H1 (cell line): ENCODE results near the gene SLC25A45. TPM values are rescaled to one million over a fixed set of nuclear protein-coding genes. Genes with fewer than 3 reads are reported as not detected.

Experiments
- CTCF ChIA-PET: fragments of 300-600 bp; sonication (Branson Sonifier 250); formaldehyde crosslinking; loops from one replicate; lab custom pipeline; 2021; ENCODE audit not compliant: partially characterized antibody; lab: Charles Lee
- POLR2A ChIA-PET: fragments of 300-600 bp; sonication (Branson Sonifier 250); formaldehyde crosslinking; loops from one replicate; lab custom pipeline; 2021; ENCODE audit warnings: inconsistent platforms; ENCODE audit not compliant: partially characterized antibody; lab: Charles Lee
- DNase-seq, 2 experiments: peaks; one replicate each; pipeline versions ENCODE4 v3.0.0 to v3.0.0-alpha.2; 2010 to 2022; ENCODE audit warnings: low spot score in 2 of 2, low read depth in 1 of 2, mixed read lengths in 1 of 2
- FAIRE-seq: peaks from 2 replicates; lab custom pipeline; 2011; peaks lifted over from hg19 to GRCh38; lab: Jason Lieb, UNC
- H2AFZ ChIP-seq: 2 replicates; pipeline ENCODE4 v1.8.1; 2012; ENCODE audit warnings: low read length, inconsistent platforms
- H2AK5ac ChIP-seq: 2 replicates; pipeline ENCODE4 v1.6.1; 2013; ENCODE audit warnings: low read depth, low read length
- H2BK120ac ChIP-seq: replicated peaks from 2 replicates; pipeline ENCODE3; 2013; ENCODE audit warnings: low read depth, low read length, inconsistent platforms
- H2BK12ac ChIP-seq: 2 replicates; pipeline ENCODE4 v1.6.1; 2013; ENCODE audit warnings: low read depth, low read length
- H2BK15ac ChIP-seq: 2 replicates; pipeline ENCODE4 v1.6.1; 2013; ENCODE audit warnings: low read length
- H2BK20ac ChIP-seq: 2 replicates; pipeline ENCODE4 v1.6.1; 2013; ENCODE audit warnings: low read length
- H2BK5ac ChIP-seq: 2 replicates; pipeline ENCODE4 v1.6.1; 2013; ENCODE audit warnings: low read depth, low read length
- H3K14ac ChIP-seq: 2 replicates; pipeline ENCODE4 v1.6.1; 2013; ENCODE audit warnings: inconsistent platforms; ENCODE audit not compliant: insufficient read length
- H3K18ac ChIP-seq: 2 replicates; pipeline ENCODE4 v1.6.1; 2013; ENCODE audit warnings: low read length; ENCODE audit errors: extremely low read depth
- H3K23ac ChIP-seq: 2 replicates; pipeline ENCODE4 v1.6.1; 2013; ENCODE audit warnings: inconsistent platforms; ENCODE audit not compliant: insufficient read length
- H3K23me2 ChIP-seq: 2 replicates; pipeline ENCODE4 v1.6.1; 2013; ENCODE audit warnings: low read depth, low read length
- H3K27ac ChIP-seq: 2 replicates; pipeline ENCODE4 v1.6.1; 2011; ENCODE audit warnings: low read depth, low read length, inconsistent platforms
- H3K27me3 ChIP-seq, 4 experiments: replicated peaks in 1 of 4; 1 replicate in 1 of 4; 2 replicates in 3 of 4; pipeline versions ENCODE4 v1.6.1 to v1.8.1; 2011 to 2013; ENCODE audit warnings: low read length in 3 of 4, mild to moderate bottlenecking in 3 of 4, inconsistent platforms in 2 of 4, mixed read lengths in 2 of 4, moderate library complexity in 1 of 4; ENCODE audit not compliant: control insufficient read depth in 3 of 4, insufficient read depth in 3 of 4; ENCODE audit errors: extremely low read depth in 1 of 4
- H3K36me3 ChIP-seq, 4 experiments: 2 replicates each; pipeline versions ENCODE4 v1.6.1 to v1.8.1; 2011 to 2013; ENCODE audit warnings: mild to moderate bottlenecking in 4 of 4, low read length in 3 of 4, moderate library complexity in 2 of 4, control low read depth in 1 of 4, inconsistent platforms in 1 of 4; ENCODE audit not compliant: insufficient read depth in 4 of 4, control insufficient read depth in 2 of 4
- H3K4ac ChIP-seq: replicated peaks from 2 replicates; pipeline ENCODE3; 2013; ENCODE audit warnings: low read length, low read depth, mixed read lengths, inconsistent platforms; ENCODE audit not compliant: insufficient read length
- H3K4me1 ChIP-seq, 4 experiments: replicated peaks in 1 of 4; 1 replicate in 1 of 4; 2 replicates in 3 of 4; pipeline versions ENCODE4 v1.6.1 to v1.8.1; 2011 to 2013; ENCODE audit warnings: low read length in 3 of 4, inconsistent platforms in 2 of 4, mixed read lengths in 1 of 4; ENCODE audit not compliant: insufficient read depth in 4 of 4, control insufficient read depth in 3 of 4
- H3K4me2 ChIP-seq, 2 experiments: 2 replicates each; pipeline versions ENCODE4 v1.6.1 to v1.8.1; 2011 to 2013; ENCODE audit warnings: low read depth in 2 of 2, low read length in 2 of 2, control low read depth in 1 of 2, inconsistent platforms in 1 of 2, mild to moderate bottlenecking in 1 of 2; ENCODE audit not compliant: insufficient read depth in 1 of 2
- H3K4me3 ChIP-seq, 4 experiments: fragments of 200-600, 300-600 bp in 1 of 4; sonication (generic), shearing (Covaris generic), sonication (Bioruptor Twin) in 1 of 4; 2 replicates each; pipeline versions ENCODE4 v1.5.1 to v1.8.1; 2011 to 2016; ENCODE audit warnings: low read length in 4 of 4, low read depth in 3 of 4, control low read depth in 2 of 4, inconsistent platforms in 2 of 4, mild to moderate bottlenecking in 2 of 4, mixed read lengths in 1 of 4, moderate library complexity in 1 of 4; ENCODE audit not compliant: insufficient read depth in 2 of 4; ENCODE audit errors: extremely low read depth in 1 of 4
- H3K56ac ChIP-seq: replicated peaks from 2 replicates; pipeline ENCODE3; 2013; ENCODE audit warnings: low read depth, mild to moderate bottlenecking, mixed read lengths, low read length, inconsistent platforms; ENCODE audit not compliant: insufficient read length
- H3K79me1 ChIP-seq: 2 replicates; pipeline ENCODE4 v1.6.1; 2013; ENCODE audit warnings: low read depth, low read length, control low read depth
- H3K79me2 ChIP-seq, 2 experiments: 2 replicates each; pipeline versions ENCODE4 v1.6.1 to v1.8.1; 2012 to 2013; ENCODE audit warnings: low read length in 2 of 2, mild to moderate bottlenecking in 2 of 2, inconsistent platforms in 1 of 2; ENCODE audit not compliant: insufficient read depth in 2 of 2, control insufficient read depth in 1 of 2
- H3K9ac ChIP-seq, 4 experiments: replicated peaks in 1 of 4; 1 replicate in 1 of 4; 2 replicates in 3 of 4; pipeline versions ENCODE4 v1.6.1 to v1.8.1; 2011 to 2013; ENCODE audit warnings: low read depth in 3 of 4, low read length in 3 of 4, control low read depth in 2 of 4, mild to moderate bottlenecking in 2 of 4, moderate library complexity in 2 of 4, inconsistent platforms in 1 of 4; ENCODE audit errors: extremely low read depth in 1 of 4
- H3K9me3 ChIP-seq, 2 experiments: 2 replicates each; pipeline versions ENCODE4 v1.6.1 to v1.8.1; 2012 to 2013; ENCODE audit warnings: mild to moderate bottlenecking in 2 of 2, moderate library complexity in 2 of 2, control low read depth in 1 of 2, inconsistent platforms in 1 of 2, low read depth in 1 of 2, low read length in 1 of 2, mixed read lengths in 1 of 2; ENCODE audit not compliant: insufficient read depth in 2 of 2
- H4K20me1 ChIP-seq, 2 experiments: replicated peaks in 1 of 2; 2 replicates each; pipeline versions ENCODE3 to v1.8.1; 2011 to 2013; ENCODE audit warnings: inconsistent platforms in 2 of 2, low read length in 2 of 2, mild to moderate bottlenecking in 1 of 2; ENCODE audit not compliant: insufficient read depth in 2 of 2, control insufficient read depth in 1 of 2
- H4K5ac ChIP-seq: 2 replicates; pipeline ENCODE4 v1.6.1; 2013; ENCODE audit warnings: low read length, low read depth, mixed read lengths, inconsistent platforms; ENCODE audit not compliant: insufficient read length
- H4K8ac ChIP-seq: 2 replicates; pipeline ENCODE4 v1.8.0; 2013; ENCODE audit warnings: mild to moderate bottlenecking, moderate library complexity, low read length, inconsistent platforms; ENCODE audit not compliant: insufficient read depth; ENCODE audit errors: extremely low read depth
- H4K91ac ChIP-seq: replicated peaks from 2 replicates; pipeline ENCODE3; 2013; ENCODE audit warnings: low read length, mixed read lengths, inconsistent platforms; ENCODE audit not compliant: insufficient read length
- ASH2L ChIP-seq: fragments of 200-600, 300-600 bp; sonication (generic); IDR thresholded peaks from one replicate; pipeline ENCODE4 v1.7.1; 2017; ENCODE audit warnings: low read length
- BACH1 ChIP-seq: IDR thresholded peaks from 2 replicates; pipeline ENCODE4 v1.6.1; 2012; ENCODE audit warnings: low read length, improper control_type of control experiment
- CHD1 ChIP-seq: IDR thresholded peaks from 2 replicates; pipeline ENCODE4 v1.6.1; 2012; ENCODE audit warnings: low read depth, low read length, improper control_type of control experiment
- HDAC2 ChIP-seq, 2 experiments: fragments of 300-600 bp in 1 of 2; sonication (generic) in 1 of 2; IDR thresholded peaks; 2 replicates each; pipeline ENCODE4 v1.6.1; 2011 to 2012; ENCODE audit warnings: low read depth in 2 of 2, low read length in 2 of 2, mild to moderate bottlenecking in 2 of 2, moderate library complexity in 2 of 2, borderline replicate concordance in 1 of 2, inconsistent platforms in 1 of 2
- HDAC6 ChIP-seq: IDR thresholded peaks from one replicate; pipeline ENCODE4 v1.7.1; 2012; ENCODE audit warnings: low read depth, mild to moderate bottlenecking, inconsistent platforms, low read length, moderate library complexity
- JUN ChIP-seq: IDR thresholded peaks from 2 replicates; pipeline ENCODE4 v1.6.1; 2011; ENCODE audit warnings: low read depth, mild to moderate bottlenecking, improper control_type of control experiment, low read length
- KDM4A ChIP-seq: IDR thresholded peaks from one replicate; pipeline ENCODE4 v1.7.1; 2012; ENCODE audit warnings: low read depth, mild to moderate bottlenecking, moderate library complexity, low read length, inconsistent platforms; ENCODE audit not compliant: severe bottlenecking
- NANOG ChIP-seq: IDR thresholded peaks from 2 replicates; pipeline ENCODE4 v1.6.1; 2011; ENCODE audit warnings: low read length, low read depth, mild to moderate bottlenecking, inconsistent platforms; ENCODE audit not compliant: insufficient read depth, poor library complexity, severe bottlenecking
- RFX5 ChIP-seq: IDR thresholded peaks from 2 replicates; pipeline ENCODE4 v1.6.1; 2011; ENCODE audit warnings: low read depth, low read length, improper control_type of control experiment, borderline replicate concordance
- ZNF274 ChIP-seq: IDR thresholded peaks from 2 replicates; pipeline ENCODE4 v1.7.0; 2012; ENCODE audit warnings: low read length, borderline replicate concordance; ENCODE audit errors: extremely low read depth
- whole genome bisulfite sequencing, 2 experiments: shearing (Covaris generic) in 1 of 2; methylation state at CpG; one replicate each; pipeline versions ENCODE4 v1.1.6 to v1.1.7; 2013 to 2015; ENCODE audit warnings: low lambda C conversion rate in 2 of 2, mixed read lengths in 2 of 2, inconsistent platforms in 1 of 2, low coverage in 1 of 2, missing lambda C conversion rate in 1 of 2; ENCODE audit not compliant: insufficient replicate concordance in 2 of 2, insufficient coverage in 1 of 2, insufficient read length in 1 of 2; ENCODE audit errors: extremely low coverage in 1 of 2, missing lambda C conversion rate in 1 of 2; 5-methylcytosine and 5-hydroxymethylcytosine counted together
- polyA plus RNA-seq, 7 experiments: library from polyadenylated mRNA; depleted of rRNA in 3 of 7; stranded (reverse) in 5 of 7; unstranded in 2 of 7; fragments of >200 nt in 5 of 7; fragments of 200-250 nt in 2 of 7; gene quantifications; 1 replicate in 5 of 7; 2 replicates in 1 of 7; 4 replicates in 1 of 7; pipeline versions ENCODE4 v1.2.1 to v1.2.3, GENCODE V29; 2011 to 2013; ENCODE audit warnings: missing spikeins in 2 of 7, mixed read lengths in 2 of 7
- total RNA-seq: library from RNA; stranded (reverse); fragmentation: NEBNext Ultra II Directional; extraction: Animal tissue kit (Norgen Biotek cat#: 25700); gene quantifications from 2 replicates; pipeline ENCODE4 v1.2.1, GENCODE V29; 2021
- TF ChIP-seq, protein P1 (sequence below): IDR thresholded peaks from 2 replicates; pipeline ENCODE4 v1.6.1; 2011; ENCODE audit warnings: low read depth, mild to moderate bottlenecking, low read length; ENCODE audit not compliant: insufficient read depth

Gene SLC25A45
- total and polyA plus RNA-seq, 2 of the 8 experiments (the other 6 are each of a cell fraction or from before 2014, with no cell fraction given), result 0.54 to 0.59 TPM

DNA sequence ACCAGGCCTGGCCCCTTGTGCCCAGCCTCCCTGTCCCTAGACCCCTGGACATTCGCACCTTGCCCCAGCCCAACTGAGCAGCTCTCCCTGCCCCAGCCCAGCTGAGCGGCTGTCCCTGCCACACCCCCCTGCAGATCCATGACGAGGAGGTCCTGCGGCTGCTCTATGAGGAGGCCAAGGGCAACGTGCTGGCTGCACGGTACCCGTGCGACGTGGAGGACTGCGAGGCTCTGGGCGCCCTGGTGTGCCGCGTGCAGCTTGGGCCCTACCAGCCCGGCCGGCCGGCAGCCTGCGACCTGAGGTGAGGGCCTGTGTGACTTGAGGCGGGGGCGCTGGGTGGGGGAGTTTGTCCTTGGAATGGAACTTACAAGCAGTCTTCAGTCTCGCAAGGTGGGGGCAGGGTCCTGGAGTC, 11.7 kb upstream of the SLC25A45 start:
- peaks cover 0 to 14% (median 5%) of the 10 kb centered on the region in 4 experiments; a peak in 5 of 7 replicates for H3K4me1 ChIP-seq
- H2AK5ac ChIP-seq, result no peak overlapping the region
- H2BK20ac ChIP-seq, result no peak overlapping the region
- no peak overlapping the region for H3K56ac ChIP-seq
- no peaks in the 10 kb centered on the region for H3K27me3 ChIP-seq
- CTCF ChIA-PET, result interaction anchor here (0.7 to 4.5 kb wide), 10 partner anchors 9 to 115 kb away, joined by 3 to 29 read pairs (median 3); partner anchors contain the start of gene NEAT1
- H2BK5ac ChIP-seq, result no peak overlapping the region
- DNase-seq (no peak), FAIRE-seq (no peak)
- H3K79me1 ChIP-seq, result peaks cover 2% of the 10 kb centered on the region; the same call in 1 of the 2 replicates
- H2BK15ac ChIP-seq, result no peak overlapping the region
- no peaks in the 10 kb centered on the region for H3K23me2 ChIP-seq
- no peak overlapping the region for H4K5ac ChIP-seq
- POLR2A ChIA-PET, result interaction anchor here (0.8 to 17.0 kb wide), 7 partner anchors 22 to 109 kb away, joined by 3 to 202 read pairs (median 3); partner anchors contain the start of genes MALAT1 and NEAT1
- H3K14ac ChIP-seq, result no peak overlapping the region
- H3K4me3 ChIP-seq, result no peak overlapping the region
- no peak overlapping the region for H4K8ac ChIP-seq
- no peak overlapping the region for H2BK12ac ChIP-seq
- no peaks in the 10 kb centered on the region for H3K9me3 ChIP-seq
- no peak overlapping the region for H2BK120ac ChIP-seq
- H3K23ac ChIP-seq, result no peak overlapping the region
- H3K18ac ChIP-seq, result no peak overlapping the region
- H4K20me1 ChIP-seq, result peaks cover 0 to 4% of the 10 kb centered on the region in 2 experiments
- no peak overlapping the region for H3K4ac ChIP-seq
- H3K36me3 ChIP-seq, result peaks cover 0 to 4% (median 0%) of the 10 kb centered on the region in 4 experiments; a peak in 2 of 8 replicates
- WGBS, 2 experiments, result 94% methylated on average over 19 of the region's 20 CpGs; no CpG with 5 or more reads in 1 of the 2 experiments
- no peak overlapping the region for H3K27ac ChIP-seq
- no peak overlapping the region for H2AFZ ChIP-seq
- no peak overlapping the region for H3K9ac ChIP-seq
- no peak overlapping the region for H4K91ac ChIP-seq
- H3K4me2 ChIP-seq, result no peak overlapping the region
- H3K79me2 ChIP-seq, result no peaks in the 10 kb centered on the region
- TF ChIP-seq RFX5 (no peak), ASH2L (no peak), BACH1 (no peak), HDAC2 (IDR thresholded peaks at IDR 0.05; ENCODE audit: borderline replicate concordance in 1 of 2, low read depth in 2 of 2, low read length in 2 of 2) (no peak), JUN (no peak), CHD1 (no peak), ZNF274 (no peak), NANOG (no peak), KDM4A (no peak), HDAC6 (no peak)
- TF ChIP-seq, protein P1, sequence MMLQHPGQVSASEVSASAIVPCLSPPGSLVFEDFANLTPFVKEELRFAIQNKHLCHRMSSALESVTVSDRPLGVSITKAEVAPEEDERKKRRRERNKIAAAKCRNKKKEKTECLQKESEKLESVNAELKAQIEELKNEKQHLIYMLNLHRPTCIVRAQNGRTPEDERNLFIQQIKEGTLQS, result no peak
